ENCODE data around the gene JMJD6.

GRCh38 chr17:76716146-76716838 lies 10.1 kb downstream of the JMJD6 start:
- TF ChIP-seq YY1 (IDR thresholded peaks at IDR 0.05; ENCODE audit: insufficient read depth, insufficient read length), result no peak
- no peak for TF ChIP-seq SUZ12 (IDR thresholded peaks at IDR 0.05; ENCODE audit: extremely low read depth, insufficient read depth, insufficient read length)

Measured in NT2/D1 (cell line).